Muscle of leg (tissue), 11 donors: ENCODE measurements around the gene DLG1. TPM values are rescaled to one million over a fixed set of nuclear protein-coding genes. Genes with fewer than 3 reads are reported as not detected.
"Not testable (repeated sequence)": the region's sequence is repeated elsewhere in the genome, so short reads cannot be mapped to it uniquely, and the experiment has no call there.

Source experiments
- DNase-seq: peaks from one replicate; pipeline ENCODE4 v3.0.0; 2013
- H3K27ac ChIP-seq: one replicate; pipeline ENCODE4 v1.5.1; 2013; ENCODE audit warnings: mild to moderate bottlenecking, low read length, control low read depth
- H3K27me3 ChIP-seq: one replicate; pipeline ENCODE4 v1.6.1; 2013; ENCODE audit warnings: low read length; ENCODE audit not compliant: control insufficient read depth, insufficient read depth
- H3K36me3 ChIP-seq: one replicate; pipeline ENCODE4 v1.6.1; 2013; ENCODE audit warnings: low read length; ENCODE audit not compliant: control insufficient read depth, insufficient read depth
- H3K4me1 ChIP-seq: one replicate; pipeline ENCODE4 v1.6.1; 2013; ENCODE audit warnings: low read length; ENCODE audit not compliant: control insufficient read depth, insufficient read depth
- H3K4me3 ChIP-seq: one replicate; pipeline ENCODE4 v1.5.1; 2013; ENCODE audit warnings: low read length, control low read depth
- H3K9me3 ChIP-seq: replicated peaks from 2 replicates; pipeline ENCODE4 v1.6.1; 2013; ENCODE audit warnings: low read depth, low read length; ENCODE audit not compliant: control insufficient read depth
- WGBS: methylation state at CpG from one replicate; pipeline ENCODE4 v1.1.5; 2013; ENCODE audit warnings: missing lambda C conversion rate; ENCODE audit not compliant: insufficient coverage; 5-methylcytosine and 5-hydroxymethylcytosine counted together
- polyA plus RNA-seq, 8 donors: library from polyadenylated mRNA; unstranded; fragments of 120-200 nt; gene quantifications; one replicate each; pipeline versions ENCODE4 v1.2.1 to v1.2.3, GENCODE V29; 2013; ENCODE audit warnings: inconsistent platforms in 1 of 8, low replicate concordance in 1 of 8; ENCODE audit not compliant: insufficient read length in 8 of 8, insufficient read depth in 1 of 8
- total RNA-seq: library from RNA; stranded (reverse); fragments of 120-200 nt; gene quantifications from one replicate; pipeline ENCODE4 v1.2.4, GENCODE V29; 2013

The DLG1 gene
- total and polyA plus RNA-seq, 9 donors, result 27.7 to 47.3 (median 39.0) TPM

GRCh38 chr3:197219619-197220018 lies 78.8 kb downstream of the DLG1 start:
- Histone ChIP-seq H3K27me3 (no peaks in the 10 kb centered on the region), H3K9me3 (no peaks in the 10 kb centered on the region), H3K27ac (no peak overlapping the region), H3K4me3 (no peak overlapping the region), H3K36me3 (no peaks in the 10 kb centered on the region), H3K4me1 (peaks cover 3% of the 10 kb centered on the region)
- 66% methylated on average over 3 of the region's 6 CpGs for WGBS
- DNase-seq, result no peak

- Histone ChIP-seq H3K27ac (no peak overlapping the region), H3K4me1 (peaks cover 3% of the 10 kb centered on the region), H3K9me3 (no peaks in the 10 kb centered on the region), H3K27me3 (no peaks in the 10 kb centered on the region), H3K4me3 (no peak overlapping the region), H3K36me3 (no peaks in the 10 kb centered on the region)
- WGBS, result no CpG with 5 or more reads among the region's 3 CpGs
- no peak for DNase-seq
These were observed 80.2 kb downstream of the DLG1 start for GRCh38 chr3:197218210-197218609.

- H3K4me1 ChIP-seq, result peaks cover 3% of the 10 kb centered on the region
- no peak overlapping the region for H3K27ac ChIP-seq
- H3K9me3 ChIP-seq, result no peaks in the 10 kb centered on the region
- no peaks in the 10 kb centered on the region for H3K27me3 ChIP-seq
- DNase-seq, result no peak
- no CpG with 5 or more reads among the region's 4 CpGs for WGBS
- no peak overlapping the region for H3K4me3 ChIP-seq
- no peaks in the 10 kb centered on the region for H3K36me3 ChIP-seq
These were observed 81.5 kb downstream of the DLG1 start for GRCh38 chr3:197216914-197217313.

- Histone ChIP-seq H3K27me3 (no peaks in the 10 kb centered on the region), H3K4me1 (peaks cover 3% of the 10 kb centered on the region), H3K36me3 (no peaks in the 10 kb centered on the region), H3K4me3 (no peak overlapping the region), H3K9me3 (no peaks in the 10 kb centered on the region), H3K27ac (no peak overlapping the region)
- 57% methylated on average over 1 of the region's 5 CpGs for WGBS
- peak; percentile 74 for DNase-seq
These were observed 82.1 kb downstream of the DLG1 start for GRCh38 chr3:197216169-197216860.

- Histone ChIP-seq H3K4me3 (no peak overlapping the region), H3K27me3 (no peaks in the 10 kb centered on the region), H3K27ac (no peak overlapping the region), H3K36me3 (no peaks in the 10 kb centered on the region), H3K4me1 (peaks cover 3% of the 10 kb centered on the region), H3K9me3 (no peaks in the 10 kb centered on the region)
- 95% methylated on average over 3 of the region's 5 CpGs for WGBS
- no peak for DNase-seq
These were observed 86.1 kb downstream of the DLG1 start for GRCh38 chr3:197212290-197212689.

GRCh38 chr3:197211698-197212097 lies 86.7 kb downstream of the DLG1 start:
- H3K36me3 ChIP-seq, H3K4me1 ChIP-seq, H3K9me3 ChIP-seq, H3K27ac ChIP-seq, H3K4me3 ChIP-seq, DNase-seq, H3K27me3 ChIP-seq: not testable (repeated sequence)
- WGBS, result no CpG with 5 or more reads among the region's 4 CpGs

- H3K4me1 ChIP-seq, result no peaks in the 10 kb centered on the region
- H3K4me3 ChIP-seq, result no peak overlapping the region
- H3K36me3 ChIP-seq, result no peaks in the 10 kb centered on the region
- no peaks in the 10 kb centered on the region for H3K27me3 ChIP-seq
- H3K27ac ChIP-seq, result no peak overlapping the region
- DNase-seq, result no peak
- no peaks in the 10 kb centered on the region for H3K9me3 ChIP-seq
These were observed 88.8 kb downstream of the DLG1 start for GRCh38 chr3:197209366-197210260.

- no peaks in the 10 kb centered on the region for H3K4me1 ChIP-seq
- WGBS, result no CpG with 5 or more reads among the region's 9 CpGs
- H3K27me3 ChIP-seq, result no peaks in the 10 kb centered on the region
- no peak overlapping the region for H3K4me3 ChIP-seq
- no peak for DNase-seq
- H3K27ac ChIP-seq, result no peak overlapping the region
- H3K9me3 ChIP-seq, result no peaks in the 10 kb centered on the region
- H3K36me3 ChIP-seq, result no peaks in the 10 kb centered on the region
These were observed 91.5 kb downstream of the DLG1 start for GRCh38 chr3:197206913-197207312.

GRCh38 chr3:197205675-197206074 lies 92.7 kb downstream of the DLG1 start:
- 29% methylated on average over 1 of the region's 2 CpGs for WGBS
- Histone ChIP-seq H3K4me1 (no peaks in the 10 kb centered on the region), H3K4me3 (no peak overlapping the region)

GRCh38 chr3:197205265-197205664 lies 93.1 kb downstream of the DLG1 start:
- Histone ChIP-seq H3K9me3 (no peaks in the 10 kb centered on the region), H3K36me3 (no peaks in the 10 kb centered on the region), H3K27me3 (no peaks in the 10 kb centered on the region), H3K27ac (no peak overlapping the region), H3K4me1 (no peaks in the 10 kb centered on the region), H3K4me3 (no peak overlapping the region)
- WGBS, result no CpG with 5 or more reads among the region's 1 CpG
- no peak for DNase-seq

More at GRCh38 chr3:197205675-197206074, 92.7 kb downstream of the DLG1 start:
- Histone ChIP-seq H3K27me3 (no peaks in the 10 kb centered on the region), H3K36me3 (no peaks in the 10 kb centered on the region), H3K9me3 (no peaks in the 10 kb centered on the region), H3K27ac (no peak overlapping the region)
- DNase-seq, result peak; percentile 27
